WERI-Rb-1 (cell line): ENCODE results near the gene PIEZO1.
A peak's percentile ranks its signal among the peaks of the same experiment; 100 is the strongest.

Experiments used
- DNase-seq: peaks from one replicate; pipeline ENCODE4 v3.0.0-alpha.2; 2020
- H3K27ac ChIP-seq: fragments of 250-450 bp; sonication (Bioruptor Pico); 2 replicates; pipeline ENCODE4 v1.5.1; 2020; ENCODE audit warnings: mild to moderate bottlenecking, moderate library complexity
- H3K27me3 ChIP-seq: fragments of 250-450 bp; sonication (Bioruptor Pico); 2 replicates; pipeline ENCODE4 v1.5.1; 2021; ENCODE audit warnings: mild to moderate bottlenecking, low read depth, moderate library complexity; ENCODE audit not compliant: insufficient read depth, severe bottlenecking
- H3K36me3 ChIP-seq: fragments of 250-450 bp; sonication (Bioruptor Pico); 2 replicates; pipeline ENCODE4 v1.5.1; 2020; ENCODE audit warnings: mild to moderate bottlenecking, moderate library complexity
- H3K4me3 ChIP-seq: 2 replicates; pipeline ENCODE4 v1.5.1; 2011; ENCODE audit warnings: low read depth, mild to moderate bottlenecking, control low read depth, low read length
- H3K9me3 ChIP-seq: fragments of 250-450 bp; sonication (Bioruptor Pico); 2 replicates; pipeline ENCODE4 v1.5.1; 2021; ENCODE audit warnings: mild to moderate bottlenecking, moderate library complexity; ENCODE audit not compliant: severe bottlenecking
- CTCF ChIP-seq: IDR thresholded peaks from 2 replicates; pipeline ENCODE4 v1.5.1; 2011; ENCODE audit warnings: low read depth, mild to moderate bottlenecking, control low read depth, inconsistent platforms, low read length

Gene PIEZO1

GRCh38 chr16:88688013-88688778 lies 96.8 kb downstream of the PIEZO1 start:
- TF ChIP-seq CTCF: no peak
- peak; percentile 86 for DNase-seq
- peak overlapping the region; percentile 14 for H3K4me3 ChIP-seq
- H3K27me3 ChIP-seq: no peaks in the 10 kb centered on the region
- H3K9me3 ChIP-seq: no peaks in the 10 kb centered on the region
- H3K27ac ChIP-seq: peak overlapping the region; percentile 54
- no peaks in the 10 kb centered on the region for H3K36me3 ChIP-seq

- H3K36me3 ChIP-seq: no peaks in the 10 kb centered on the region
- H3K4me3 ChIP-seq: no peak overlapping the region
- no peaks in the 10 kb centered on the region for H3K9me3 ChIP-seq
- no peak for TF ChIP-seq CTCF
- no peak for DNase-seq
- H3K27me3 ChIP-seq: no peaks in the 10 kb centered on the region
- H3K27ac ChIP-seq: no peak overlapping the region; the same call in 1 of the 2 replicates
These were observed 97.4 kb downstream of the PIEZO1 start for GRCh38 chr16:88687676-88688012.

GRCh38 chr16:88687254-88687576 lies 97.8 kb downstream of the PIEZO1 start:
- H3K27me3 ChIP-seq: no peaks in the 10 kb centered on the region

GRCh38 chr16:88686439-88687253 lies 98.4 kb downstream of the PIEZO1 start, which contains the start of gene SNAI3:
Gene SNAI3 (minus strand): TSS chr16:88686507. CDS start chr16:88686406, 101 bp downstream.
- peak within 1 kb of the TSS; percentile 51 for H3K4me3 ChIP-seq
- no peaks in the 10 kb centered on the region for H3K27me3 ChIP-seq
- no peaks in the 10 kb centered on the region for H3K36me3 ChIP-seq
- peak; percentile 80 for DNase-seq
- H3K27ac ChIP-seq: peak within 1 kb of the TSS; percentile 28; the same call in 1 of the 2 replicates
- no peaks in the 10 kb centered on the region for H3K9me3 ChIP-seq
- no peak for TF ChIP-seq CTCF

More at GRCh38 chr16:88687254-88687576, 97.8 kb downstream of the PIEZO1 start:
- Histone ChIP-seq H3K4me3 (no peak overlapping the region), H3K36me3 (no peaks in the 10 kb centered on the region), H3K9me3 (no peaks in the 10 kb centered on the region), H3K27ac (no peak overlapping the region)
- DNase-seq: no peak
- TF ChIP-seq CTCF: no peak

GRCh38 chr16:88686062-88686438 lies 99.0 kb downstream of the PIEZO1 start:
- H3K9me3 ChIP-seq: no peaks in the 10 kb centered on the region
- no peaks in the 10 kb centered on the region for H3K36me3 ChIP-seq
- peak overlapping the region; percentile 51 for H3K4me3 ChIP-seq
- DNase-seq: no peak
- no peaks in the 10 kb centered on the region for H3K27me3 ChIP-seq
- no peak for TF ChIP-seq CTCF
- H3K27ac ChIP-seq: no peak overlapping the region
